A549 (cell line): Measurements from ENCODE around the gene NRDE2. TPM values are rescaled to one million over a fixed set of nuclear protein-coding genes. Genes with fewer than 3 reads are reported as not detected.

Experiments used
- ATAC-seq, 2 experiments: fragments of 200-7000 bp in 1 of 2; fragments of >200 bp in 1 of 2; cut with Nextera tagmentation in 1 of 2; cut with Tn5 transposase in 1 of 2; 3 replicates each; pipeline versions ENCODE4 v1.8.0 to v1.9.1; 2018 to 2020; ENCODE audit warnings: mild to moderate bottlenecking in 1 of 2, moderate library complexity in 1 of 2
- CTCF ChIA-PET: fragments of 300-600 bp; sonication (Branson Sonifier 250); formaldehyde crosslinking; extraction: SDS; loops from one replicate; lab custom pipeline; 2021; ENCODE audit warnings: antibody characterized with exemption, inconsistent platforms; lab: Yijun Ruan, JAX
- POLR2A ChIA-PET: fragments of 350-600 bp; formaldehyde crosslinking; extraction: SDS; loops from one replicate; lab custom pipeline; 2021; ENCODE audit warnings: antibody characterized with exemption, inconsistent platforms; lab: Yijun Ruan, JAX
- DNase-seq, 2 experiments: peaks; one replicate each; pipeline versions ENCODE4 v3.0.0 to v3.0.0-alpha.2; 2011 to 2016; ENCODE audit warnings: low read depth in 1 of 2, low spot score in 1 of 2
- FAIRE-seq: peaks from 2 replicates; lab custom pipeline; 2011; peaks lifted over from hg19 to GRCh38; lab: Jason Lieb, UNC
- H3K27ac ChIP-seq, 2 experiments: fragments of >200 bp; sonication (Bioruptor Twin); formaldehyde crosslinking; 3 replicates each; pipeline ENCODE4 v1.5.1; 2016 to 2017
- H3K4me1 ChIP-seq: fragments of >200 bp; sonication (Bioruptor Twin); formaldehyde crosslinking; 3 replicates; pipeline ENCODE4 v1.6.1; 2016
- H3K4me2 ChIP-seq: fragments of >200 bp; sonication (Bioruptor Twin); formaldehyde crosslinking; 3 replicates; pipeline ENCODE4 v1.6.1; 2016
- H3K4me3 ChIP-seq: fragments of >200 bp; sonication (Bioruptor Twin); formaldehyde crosslinking; 3 replicates; pipeline ENCODE4 v1.5.1; 2016
- H3K9me3 ChIP-seq: fragments of >200 bp; sonication (Bioruptor Twin); formaldehyde crosslinking; 3 replicates; pipeline ENCODE4 v1.6.1; 2016
- ATOH8 ChIP-seq: fragments of 250-450 bp; sonication (Bioruptor Pico); IDR thresholded peaks from 2 replicates; pipeline ENCODE4 v1.5.0; 2020; ENCODE audit warnings: low read depth, mild to moderate bottlenecking, moderate library complexity
- BCL3 ChIP-seq: fragments of >200 bp; sonication (Bioruptor Twin); formaldehyde crosslinking; IDR thresholded peaks from 3 replicates; pipeline ENCODE4 v1.6.1; 2016
- CEBPB ChIP-seq, 2 experiments: fragments of >200 bp in 1 of 2; sonication (Bioruptor Twin) in 1 of 2; formaldehyde crosslinking in 1 of 2; IDR thresholded peaks; 2 replicates each; pipeline ENCODE4 v1.6.1; 2012 to 2016
- E2F6 ChIP-seq: IDR thresholded peaks from 2 replicates; pipeline ENCODE4 v1.6.1; 2012; ENCODE audit warnings: low read depth, borderline replicate concordance
- EHF ChIP-seq: fragments of 250-450 bp; sonication (Bioruptor Pico); IDR thresholded peaks from 2 replicates; pipeline ENCODE4 v1.5.0; 2020; ENCODE audit warnings: mild to moderate bottlenecking
- EHMT2 ChIP-seq: fragments of 200-600 bp; sonication (generic); IDR thresholded peaks from 2 replicates; pipeline ENCODE4 v1.6.1; 2016; ENCODE audit warnings: antibody characterized with exemption, low read depth, mild to moderate bottlenecking, moderate library complexity
- ELK1 ChIP-seq: fragments of 150-350 bp; IDR thresholded peaks from 2 replicates; pipeline ENCODE4 v1.6.1; 2014; ENCODE audit warnings: low read depth, mild to moderate bottlenecking, low read length
- GATA3 ChIP-seq: IDR thresholded peaks from 2 replicates; pipeline ENCODE4 v1.6.1; 2012; ENCODE audit warnings: borderline replicate concordance
- HES2 ChIP-seq: fragments of >200 bp; sonication (Bioruptor Twin); formaldehyde crosslinking; IDR thresholded peaks from 2 replicates; pipeline ENCODE4 v1.6.1; 2016
- HMGXB4 ChIP-seq: fragments of 250-450 bp; sonication (Bioruptor Pico); IDR thresholded peaks from 2 replicates; pipeline ENCODE4 v1.5.0; 2021; ENCODE audit warnings: mild to moderate bottlenecking, moderate library complexity, borderline replicate concordance
- HOXB5 ChIP-seq: fragments of 250-450 bp; sonication (Bioruptor Pico); IDR thresholded peaks from 2 replicates; pipeline ENCODE4 v1.5.0; 2020; ENCODE audit warnings: mild to moderate bottlenecking, moderate library complexity
- JUNB ChIP-seq: fragments of >200 bp; sonication (Bioruptor Twin); formaldehyde crosslinking; IDR thresholded peaks from 2 replicates; pipeline ENCODE4 v1.6.1; 2016
- KDM1A ChIP-seq: fragments of 200-600 bp; sonication (generic); IDR thresholded peaks from 2 replicates; pipeline ENCODE4 v1.6.1; 2016; ENCODE audit warnings: low read depth, mild to moderate bottlenecking
- KDM5A ChIP-seq: fragments of 200-600 bp; sonication (generic); IDR thresholded peaks from 2 replicates; pipeline ENCODE4 v1.6.1; 2016; ENCODE audit warnings: antibody characterized with exemption, mild to moderate bottlenecking
- MAFK ChIP-seq: fragments of 450-650 bp; IDR thresholded peaks from 2 replicates; pipeline ENCODE4 v1.6.1; 2014; ENCODE audit not compliant: partially characterized antibody
- MAX ChIP-seq: IDR thresholded peaks from 2 replicates; pipeline ENCODE4 v1.6.1; 2012
- NFE2L2 ChIP-seq: fragments of 150-350 bp; conservative IDR thresholded peaks from 2 replicates; pipeline ENCODE4 v1.6.1; 2014; ENCODE audit warnings: low read length
- NPAS2 ChIP-seq: fragments of 250-450 bp; sonication (Bioruptor Pico); IDR thresholded peaks from 2 replicates; pipeline ENCODE4 v1.8.0; 2022; ENCODE audit warnings: mild to moderate bottlenecking, moderate library complexity, borderline replicate concordance
- PHF8 ChIP-seq: fragments of 200-600 bp; sonication (generic); IDR thresholded peaks from 2 replicates; pipeline ENCODE4 v1.6.1; 2016; ENCODE audit warnings: low read depth, mild to moderate bottlenecking, antibody characterized with exemption, moderate library complexity, borderline replicate concordance
- POLR2A ChIP-seq: IDR thresholded peaks from 2 replicates; pipeline ENCODE4 v1.6.1; 2012; ENCODE audit warnings: mild to moderate bottlenecking, low read length
- RCOR1 ChIP-seq: fragments of 150-350 bp; IDR thresholded peaks from 2 replicates; pipeline ENCODE4 v1.6.1; 2014; ENCODE audit warnings: antibody characterized with exemption, low read length, low read depth
- REST ChIP-seq: fragments of 200-600 bp; sonication (generic); IDR thresholded peaks from 2 replicates; pipeline ENCODE4 v1.6.1; 2016; ENCODE audit warnings: antibody characterized with exemption, mild to moderate bottlenecking, moderate library complexity
- SMC3 ChIP-seq: fragments of >200 bp; sonication (Bioruptor Twin); formaldehyde crosslinking; IDR thresholded peaks from 3 replicates; pipeline ENCODE4 v1.6.1; 2018; ENCODE audit warnings: inconsistent platforms
- TFCP2L1 ChIP-seq: fragments of 250-450 bp; sonication (Bioruptor Pico); IDR thresholded peaks from 2 replicates; pipeline ENCODE4 v1.5.0; 2021; ENCODE audit warnings: mild to moderate bottlenecking
- TP53 ChIP-seq: fragments of 250-450 bp; sonication (Bioruptor Pico); IDR thresholded peaks from 2 replicates; pipeline ENCODE4 v1.5.0; 2021; ENCODE audit warnings: mild to moderate bottlenecking, moderate library complexity
- USF2 ChIP-seq: fragments of 450-650 bp; IDR thresholded peaks from 2 replicates; pipeline ENCODE4 v1.6.1; 2014; ENCODE audit warnings: antibody characterized with exemption
- ZNF302 ChIP-seq: fragments of 250-450 bp; sonication (Bioruptor Pico); IDR thresholded peaks from 2 replicates; pipeline ENCODE4 v1.9.0; 2021; ENCODE audit warnings: inconsistent platforms, mild to moderate bottlenecking, moderate library complexity
- WGBS: methylation state at CpG from one replicate; pipeline ENCODE4 v1.1.6; 2017; ENCODE audit errors: missing lambda C conversion rate; 5-methylcytosine and 5-hydroxymethylcytosine counted together
- polyA plus RNA-seq, 4 experiments: library from polyadenylated mRNA; depleted of rRNA in 3 of 4; stranded (reverse); fragments of >200 nt; fragmentation: RNase III in 1 of 4; extraction: RNeasy Plus Mini Kit Qiagen cat#74134 plus additional on column Dnase treatment in 1 of 4; gene quantifications; 2 replicates in 3 of 4; 3 replicates in 1 of 4; pipeline ENCODE4 v1.2.3, GENCODE V29; 2011 to 2017

The NRDE2 gene
- polyA plus RNA-seq, 2 of the 4 experiments (the other 2 are of a cell fraction): 11.6 to 12.7 TPM

- TF ChIP-seq E2F6 (no peak), ZNF302 (CRISPR knock-in tag) (no peak), ATOH8 (CRISPR knock-in tag) (no peak), TP53 (CRISPR knock-in tag) (no peak), SMC3 (no peak), MAX (peak; percentile 66), HMGXB4 (CRISPR knock-in tag) (peak; percentile 23; the same call in 1 of the 2 replicates), HES2 (no peak), EHF (CRISPR knock-in tag) (0 out of 2 replicates have a peak, but pooled peaks have one; percentile 38), NFE2L2 (0 out of 2 replicates have a peak, but pooled peaks have one; percentile 5), RCOR1 (no peak), KDM5A (0 out of 2 replicates have a peak, but pooled peaks have one; percentile 34), MAFK (peak; percentile 68), HOXB5 (CRISPR knock-in tag) (peak; percentile 57; the same call in 1 of the 2 replicates), PHF8 (peak; percentile 96), POLR2A (peak; percentile 69), GATA3 (no peak), TFCP2L1 (CRISPR knock-in tag) (no peak), NPAS2 (CRISPR knock-in tag) (no peak), USF2 (no peak)
Measured at GRCh38 chr14:90256354-90257131, 75.2 kb downstream of the NRDE2 start, which contains the start of gene PSMC1 (continued).

- Histone ChIP-seq H3K4me2 (peak overlapping the region; percentile 97), H3K4me1 (peaks cover 16% of the 10 kb centered on the region; the same call in 2 of the 3 replicates), H3K27ac (peak overlapping the region; percentile 94 to 97), H3K9me3 (no peaks in the 10 kb centered on the region), H3K4me3 (peak overlapping the region; percentile 98)
- POLR2A ChIA-PET: interaction anchor here (0.7 to 1.1 kb wide), 4 partner anchors 9 to 104 kb away, joined by 3 to 6 read pairs (median 4); no protein-coding TSS in a partner anchor
- CTCF ChIA-PET: interaction anchor here (1.0 to 2.3 kb wide), 5 partner anchors 20 to 283 kb away, joined by 3 to 10 read pairs (median 3); no protein-coding TSS in a partner anchor
- ATAC-seq: no peak
- FAIRE-seq: no peak
- 94% methylated on average over 1 of the region's 1 CpG for WGBS
- DNase-seq: no peak
- TF ChIP-seq BCL3 (no peak), REST (no peak), HES2 (no peak), CEBPB (IDR thresholded peaks at IDR 0.05) (no peak), EHMT2 (no peak), ELK1 (no peak), HOXB5 (CRISPR knock-in tag) (no peak), KDM1A (no peak), JUNB (no peak)
Measured at GRCh38 chr14:90255871-90256270, 75.9 kb downstream of the NRDE2 start.
